ENCODE data around the gene C2orf72. TPM values are rescaled to one million over a fixed set of nuclear protein-coding genes. Genes with fewer than 3 reads are reported as not detected.

The C2orf72 gene
- total and polyA plus RNA-seq, 2 of the 13 experiments (the other 11 are each of a cell fraction or from before 2014, with no cell fraction given) = 147 to 203 TPM

GRCh38 chr2:231052494-231053451 is 15.4 kb downstream of the C2orf72 start (continued):
- TF ChIP-seq ZGPAT (CRISPR knock-in tag; IDR thresholded peaks at IDR 0.05) (peak; percentile 82), ZBTB40 (IDR thresholded peaks at IDR 0.05) (no peak), ZBTB40 (CRISPR knock-in tag; IDR thresholded peaks at IDR 0.05) (no peak), XBP1 (CRISPR knock-in tag; IDR thresholded peaks at IDR 0.05) (no peak), ZNF883 (CRISPR knock-in tag; IDR thresholded peaks at IDR 0.05; ENCODE audit: not compliant biosample characterization) (peak; percentile 90), ZNF709 (CRISPR knock-in tag; IDR thresholded peaks at IDR 0.05) (peak; percentile 96), ZNF18 (CRISPR knock-in tag; IDR thresholded peaks at IDR 0.05; ENCODE audit: insufficient replicate concordance) (no peak), CCDC6 (CRISPR knock-in tag; IDR thresholded peaks at IDR 0.05) (peak; percentile 82; the same call in 1 of the 2 replicates), ZFP36L1 (CRISPR knock-in tag; IDR thresholded peaks at IDR 0.05) (no peak), PLRG1 (conservative IDR thresholded peaks at IDR 0.05) (no peak), PHF5A (CRISPR knock-in tag; IDR thresholded peaks at IDR 0.05; ENCODE audit: low read depth, unreplicated experiment) (no peak), CAMTA2 (CRISPR knock-in tag; IDR thresholded peaks at IDR 0.05; ENCODE audit: borderline replicate concordance) (peak; percentile 54; the same call in 1 of the 2 replicates), ZNF788 (CRISPR knock-in tag; IDR thresholded peaks at IDR 0.05; ENCODE audit: borderline replicate concordance) (peak; percentile 73; the same call in 1 of the 2 replicates), ZNF557 (CRISPR knock-in tag; IDR thresholded peaks at IDR 0.05) (no peak), ZFP41 (CRISPR knock-in tag; IDR thresholded peaks at IDR 0.05; ENCODE audit: borderline replicate concordance) (no peak), ASH2L (IDR thresholded peaks at IDR 0.05; ENCODE audit: insufficient read length, low read depth, low read length) (peak; percentile 78), TARDBP (CRISPR knock-in tag; IDR thresholded peaks at IDR 0.05) (peak; percentile 86)

Data from HepG2 (cell line).